OCI-LY7 (cell line): Measurements from ENCODE around the gene HEXA. TPM values are rescaled to one million over a fixed set of nuclear protein-coding genes. Genes with fewer than 3 reads are reported as not detected.

Source experiments
- BruUV-seq: library from RNA; stranded (reverse); fragments of 400-500 nt; replicated peaks from 2 replicates; lab custom pipeline; 2021; lab: Mats Ljungman, UMichigan
- CTCF ChIA-PET: fragments of 300-600 bp; sonication (Branson Sonifier 250); formaldehyde crosslinking; loops from one replicate; lab custom pipeline; 2022; ENCODE audit warnings: antibody characterized with exemption; ENCODE audit not compliant: unreplicated experiment; lab: Charles Lee
- POLR2A ChIA-PET: fragments of 300-600 bp; sonication (Branson Sonifier 250); formaldehyde crosslinking; loops from one replicate; lab custom pipeline; 2022; ENCODE audit warnings: antibody characterized with exemption; lab: Charles Lee
- DNase-seq: peaks from one replicate; pipeline ENCODE4 v3.0.0-alpha.2; 2015; ENCODE audit warnings: low spot score
- H2AFZ ChIP-seq: fragments of 200-600 bp; sonication (generic), shearing (Covaris generic); 2 replicates; pipeline ENCODE4 v1.6.1; 2014; ENCODE audit warnings: mild to moderate bottlenecking, antibody characterized with exemption, low read length, moderate library complexity
- H3K27ac ChIP-seq: fragments of 200-600 bp; sonication (generic); 2 replicates; pipeline ENCODE4 v1.5.1; 2014; ENCODE audit warnings: mixed run types, low read depth, mild to moderate bottlenecking, moderate library complexity, low read length, inconsistent platforms; ENCODE audit not compliant: poor library complexity, severe bottlenecking
- H3K36me3 ChIP-seq: fragments of 200-600 bp; sonication (generic); 2 replicates; pipeline ENCODE4 v1.6.1; 2014; ENCODE audit warnings: mild to moderate bottlenecking, antibody characterized with exemption, low read length, moderate library complexity, mixed read lengths; ENCODE audit not compliant: insufficient read depth
- H3K4me1 ChIP-seq: fragments of 200-600 bp; sonication (generic); 2 replicates; pipeline ENCODE4 v1.5.1; 2014; ENCODE audit warnings: mild to moderate bottlenecking, low read length; ENCODE audit not compliant: insufficient read depth, poor library complexity, severe bottlenecking
- H3K4me2 ChIP-seq: fragments of 200-600 bp; sonication (generic); 2 replicates; pipeline ENCODE4 v1.6.1; 2014; ENCODE audit warnings: mild to moderate bottlenecking, low read length
- H3K4me3 ChIP-seq: fragments of 200-600 bp; sonication (generic); 2 replicates; pipeline ENCODE4 v1.5.1; 2014; ENCODE audit warnings: mild to moderate bottlenecking, low read depth, low read length; ENCODE audit not compliant: poor library complexity, severe bottlenecking
- H3K79me2 ChIP-seq: fragments of 200-600 bp; sonication (generic); 2 replicates; pipeline ENCODE4 v1.6.1; 2016; ENCODE audit warnings: low read depth, mild to moderate bottlenecking, low read length, moderate library complexity, mixed read lengths; ENCODE audit not compliant: insufficient read depth
- H3K9me2 ChIP-seq: fragments of 200-600 bp; sonication (generic); 2 replicates; pipeline ENCODE4 v1.6.1; 2016; ENCODE audit warnings: mild to moderate bottlenecking, low read length, mixed read lengths; ENCODE audit not compliant: insufficient read depth
- H3K9me3 ChIP-seq: fragments of 200-600 bp; sonication (generic); 2 replicates; pipeline ENCODE4 v1.6.1; 2014; ENCODE audit warnings: mild to moderate bottlenecking, mixed run types, low read length, mixed read lengths
- H4K20me1 ChIP-seq: fragments of 200-600 bp; sonication (generic); 2 replicates; pipeline ENCODE4 v1.6.1; 2014; ENCODE audit warnings: mild to moderate bottlenecking, antibody characterized with exemption, low read length, moderate library complexity, mixed read lengths; ENCODE audit not compliant: insufficient read depth
- EZH2phosphoT487 ChIP-seq: fragments of 200-600 bp; sonication (generic); IDR thresholded peaks from 2 replicates; pipeline ENCODE4 v1.6.1; 2018; ENCODE audit warnings: low read depth, borderline replicate concordance, mild to moderate bottlenecking, mixed run types, antibody characterized with exemption, low read length, moderate library complexity, mixed read lengths
- intact Hi-C: fragments of 100-400 bp; cut with micrococcal nuclease; formaldehyde crosslinking; loops from one replicate; pipeline ENCODE4 v1.10.0; 2022; ENCODE audit not compliant: unreplicated experiment
- total RNA-seq, 2 experiments: library from RNA; depleted of rRNA in 1 of 2; stranded (reverse); fragments of >200 nt in 1 of 2; shearing (Covaris generic) in 1 of 2; gene quantifications; 2 replicates each; pipeline ENCODE4 v1.2.3, GENCODE V29; 2014 to 2022
- TF ChIP-seq, protein P1 (sequence below): fragments of 200-600 bp; sonication (generic); conservative IDR thresholded peaks from 2 replicates; pipeline ENCODE4 v1.5.1; 2014; ENCODE audit warnings: mild to moderate bottlenecking, antibody characterized with exemption, low read length, moderate library complexity, mixed read lengths

HEXA gene
- total RNA-seq, 2 experiments from 2014 or later = 51.3 to 82.6 TPM

DNA sequence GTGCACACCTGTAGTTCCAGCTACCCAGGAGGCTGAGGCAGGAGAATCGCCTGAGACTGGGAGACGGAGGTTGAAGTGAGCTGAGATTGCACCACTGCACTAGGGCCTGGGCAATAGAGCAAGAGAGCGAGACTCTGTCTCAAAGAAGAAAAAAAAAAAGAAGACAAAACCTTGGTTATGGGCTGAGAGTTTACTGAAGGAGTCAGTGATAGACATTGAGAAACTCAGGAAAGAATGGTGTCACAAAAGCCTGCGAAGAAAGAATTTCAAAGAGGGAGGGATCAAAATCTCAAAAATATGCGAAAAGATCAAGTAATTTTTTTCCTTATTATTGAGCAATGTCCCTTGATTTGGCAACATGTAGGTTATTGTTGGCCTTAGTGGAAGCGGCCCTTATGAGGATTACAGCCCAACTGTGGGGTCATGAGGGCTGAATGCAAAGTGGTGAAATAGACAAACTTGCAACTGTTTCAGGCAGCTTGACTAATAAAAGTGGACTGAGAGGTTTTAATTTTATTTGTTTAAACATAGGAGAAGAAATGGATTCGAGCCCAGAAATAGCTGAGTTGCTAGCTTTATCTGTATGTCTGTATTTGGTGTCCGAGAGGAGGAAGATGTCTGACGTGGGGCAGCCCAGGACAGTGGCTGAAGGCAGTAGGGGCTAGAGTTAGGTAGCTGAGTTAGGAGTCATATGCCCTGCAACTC, 37.0 kb downstream of the HEXA start:
- no peak overlapping the region for H3K27ac ChIP-seq
- intact Hi-C loops = no loop called here
- H4K20me1 ChIP-seq = no peaks in the 10 kb centered on the region
- H3K4me2 ChIP-seq = no peak overlapping the region
- CTCF ChIA-PET = no interaction called here
- H3K36me3 ChIP-seq = peaks cover 4% of the 10 kb centered on the region; the same call in 1 of the 2 replicates
- no peaks in the 10 kb centered on the region for H3K9me2 ChIP-seq
- H3K9me3 ChIP-seq = no peaks in the 10 kb centered on the region
- no peak overlapping the region for H3K4me3 ChIP-seq
- POLR2A ChIA-PET = no interaction called here
- H2AFZ ChIP-seq = no peak overlapping the region
- no peaks in the 10 kb centered on the region for H3K4me1 ChIP-seq
- no TSS peak for BruUV-seq
- H3K79me2 ChIP-seq = no peaks in the 10 kb centered on the region
- no peak for TF ChIP-seq EZH2phosphoT487
- TF ChIP-seq, protein P1, sequence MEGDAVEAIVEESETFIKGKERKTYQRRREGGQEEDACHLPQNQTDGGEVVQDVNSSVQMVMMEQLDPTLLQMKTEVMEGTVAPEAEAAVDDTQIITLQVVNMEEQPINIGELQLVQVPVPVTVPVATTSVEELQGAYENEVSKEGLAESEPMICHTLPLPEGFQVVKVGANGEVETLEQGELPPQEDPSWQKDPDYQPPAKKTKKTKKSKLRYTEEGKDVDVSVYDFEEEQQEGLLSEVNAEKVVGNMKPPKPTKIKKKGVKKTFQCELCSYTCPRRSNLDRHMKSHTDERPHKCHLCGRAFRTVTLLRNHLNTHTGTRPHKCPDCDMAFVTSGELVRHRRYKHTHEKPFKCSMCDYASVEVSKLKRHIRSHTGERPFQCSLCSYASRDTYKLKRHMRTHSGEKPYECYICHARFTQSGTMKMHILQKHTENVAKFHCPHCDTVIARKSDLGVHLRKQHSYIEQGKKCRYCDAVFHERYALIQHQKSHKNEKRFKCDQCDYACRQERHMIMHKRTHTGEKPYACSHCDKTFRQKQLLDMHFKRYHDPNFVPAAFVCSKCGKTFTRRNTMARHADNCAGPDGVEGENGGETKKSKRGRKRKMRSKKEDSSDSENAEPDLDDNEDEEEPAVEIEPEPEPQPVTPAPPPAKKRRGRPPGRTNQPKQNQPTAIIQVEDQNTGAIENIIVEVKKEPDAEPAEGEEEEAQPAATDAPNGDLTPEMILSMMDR = no peak
- DNase-seq = no peak

DNA sequence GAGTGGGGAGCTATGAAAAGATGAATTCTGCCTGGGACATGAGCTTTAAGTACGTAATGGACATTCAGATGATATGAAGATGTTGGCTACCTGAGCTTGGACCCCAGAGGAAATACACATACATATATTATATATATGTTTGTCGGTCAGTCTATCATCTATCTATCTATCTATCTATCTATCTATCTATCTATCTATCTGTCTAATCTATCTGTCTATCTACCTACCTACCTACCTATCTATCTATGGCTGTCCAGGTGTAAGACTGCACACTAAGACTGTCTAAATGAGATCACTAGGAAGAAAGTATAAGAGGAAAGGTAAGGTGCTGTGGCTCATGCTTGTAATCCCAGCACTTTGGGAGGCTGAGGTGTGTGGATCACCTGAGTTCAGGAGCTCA, 37.7 kb downstream of the HEXA start:
- no peak for TF ChIP-seq EZH2phosphoT487
- TF ChIP-seq, protein P1 = no peak
- H3K4me3 ChIP-seq = no peak overlapping the region
- no peaks in the 10 kb centered on the region for H3K9me3 ChIP-seq
- no TSS peak for BruUV-seq
- H3K4me2 ChIP-seq = no peak overlapping the region
- DNase-seq = no peak
- H3K9me2 ChIP-seq = no peaks in the 10 kb centered on the region
- no peaks in the 10 kb centered on the region for H4K20me1 ChIP-seq
- peaks cover 4% of the 10 kb centered on the region; the same call in 1 of the 2 replicates for H3K36me3 ChIP-seq
- no peak overlapping the region for H2AFZ ChIP-seq
- no peaks in the 10 kb centered on the region for H3K79me2 ChIP-seq
- CTCF ChIA-PET = no interaction called here
- intact Hi-C loops = no loop called here
- H3K4me1 ChIP-seq = no peaks in the 10 kb centered on the region
- H3K27ac ChIP-seq = no peak overlapping the region
- POLR2A ChIA-PET = no interaction called here

DNA sequence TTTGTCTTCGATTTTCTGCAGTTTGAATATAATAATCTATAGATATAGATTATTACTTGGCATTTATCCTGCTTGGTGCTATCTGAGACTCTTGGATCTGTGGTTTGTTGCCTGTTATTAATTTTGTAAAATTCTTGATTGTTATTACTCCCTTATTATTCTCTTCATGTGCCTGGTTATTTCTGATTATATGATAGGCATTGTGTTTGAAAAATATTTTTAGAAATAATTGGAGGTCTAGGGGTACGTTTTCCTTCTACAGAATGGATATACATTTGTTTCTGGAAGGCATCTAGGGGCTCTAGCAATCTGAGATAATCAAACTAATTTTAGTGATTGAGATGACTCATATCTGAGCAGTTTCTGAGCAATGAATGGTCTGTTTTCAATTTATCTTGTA, 41.0 kb downstream of the HEXA start:
- no peaks in the 10 kb centered on the region for H3K79me2 ChIP-seq
- H3K4me3 ChIP-seq = no peak overlapping the region
- ChIA-PET POLR2A (no interaction called here), CTCF (no interaction called here)
- intact Hi-C loops = no loop called here
- no peaks in the 10 kb centered on the region for H3K9me2 ChIP-seq
- H3K4me2 ChIP-seq = no peak overlapping the region
- no peaks in the 10 kb centered on the region for H3K4me1 ChIP-seq
- no TSS peak for BruUV-seq
- no peak for TF ChIP-seq EZH2phosphoT487
- TF ChIP-seq, protein P1 = no peak
- DNase-seq = no peak
- no peaks in the 10 kb centered on the region for H4K20me1 ChIP-seq
- no peaks in the 10 kb centered on the region for H3K9me3 ChIP-seq
- H3K36me3 ChIP-seq = no peaks in the 10 kb centered on the region
- no peak overlapping the region for H2AFZ ChIP-seq
- no peak overlapping the region for H3K27ac ChIP-seq
